ENCODE measurements around the gene STUM.

DNA sequence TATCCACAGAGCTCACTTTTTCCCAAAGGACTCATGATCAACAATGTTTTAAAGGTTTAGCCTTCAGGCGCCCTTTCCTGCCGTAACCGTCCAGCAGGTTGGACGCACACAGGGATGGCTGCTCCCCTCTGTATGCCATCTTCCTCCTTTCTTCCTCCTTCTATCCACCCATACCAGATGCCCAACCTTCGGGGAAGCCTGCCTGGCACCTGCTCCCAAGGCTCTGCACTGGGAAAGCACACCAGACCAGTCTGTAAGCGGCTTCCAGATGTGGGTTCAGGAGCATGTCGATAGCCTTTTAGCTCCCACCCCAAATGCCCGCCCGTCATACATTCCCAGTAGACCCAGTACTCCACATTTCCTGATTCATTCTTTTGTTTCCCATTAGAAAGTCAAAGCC, 52.9 kb downstream of the STUM start:
- TF ChIP-seq, protein P1, sequence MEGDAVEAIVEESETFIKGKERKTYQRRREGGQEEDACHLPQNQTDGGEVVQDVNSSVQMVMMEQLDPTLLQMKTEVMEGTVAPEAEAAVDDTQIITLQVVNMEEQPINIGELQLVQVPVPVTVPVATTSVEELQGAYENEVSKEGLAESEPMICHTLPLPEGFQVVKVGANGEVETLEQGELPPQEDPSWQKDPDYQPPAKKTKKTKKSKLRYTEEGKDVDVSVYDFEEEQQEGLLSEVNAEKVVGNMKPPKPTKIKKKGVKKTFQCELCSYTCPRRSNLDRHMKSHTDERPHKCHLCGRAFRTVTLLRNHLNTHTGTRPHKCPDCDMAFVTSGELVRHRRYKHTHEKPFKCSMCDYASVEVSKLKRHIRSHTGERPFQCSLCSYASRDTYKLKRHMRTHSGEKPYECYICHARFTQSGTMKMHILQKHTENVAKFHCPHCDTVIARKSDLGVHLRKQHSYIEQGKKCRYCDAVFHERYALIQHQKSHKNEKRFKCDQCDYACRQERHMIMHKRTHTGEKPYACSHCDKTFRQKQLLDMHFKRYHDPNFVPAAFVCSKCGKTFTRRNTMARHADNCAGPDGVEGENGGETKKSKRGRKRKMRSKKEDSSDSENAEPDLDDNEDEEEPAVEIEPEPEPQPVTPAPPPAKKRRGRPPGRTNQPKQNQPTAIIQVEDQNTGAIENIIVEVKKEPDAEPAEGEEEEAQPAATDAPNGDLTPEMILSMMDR (IDR thresholded peaks at IDR 0.05; ENCODE audit: borderline replicate concordance, extremely low read depth, low read length, poor library complexity, severe bottlenecking), result no peak
- no peak for TF ChIP-seq EZH2 (IDR thresholded peaks at IDR 0.05; ENCODE audit: borderline replicate concordance, low read depth, low read length, severe bottlenecking)

Measured in DND-41 (cell line).